HepG2 (cell line): ENCODE measurements around the gene GLIS2. TPM values are rescaled to one million over a fixed set of nuclear protein-coding genes. Genes with fewer than 3 reads are reported as not detected.

Source experiments
- AHDC1 ChIP-seq: sonication (generic); formaldehyde crosslinking; IDR thresholded peaks from 2 replicates; pipeline ENCODE4 v1.5.1; 2020; ENCODE audit warnings: mild to moderate bottlenecking, missing genetic modification reagents, borderline replicate concordance
- ATF7-NPFF ChIP-seq: sonication (generic); formaldehyde crosslinking; IDR thresholded peaks from 2 replicates; pipeline ENCODE4 v1.8.1; 2023; ENCODE audit warnings: mild to moderate bottlenecking, low read depth, missing genetic modification reagents, moderate library complexity
- FLYWCH1 ChIP-seq: sonication (generic); formaldehyde crosslinking; IDR thresholded peaks from 2 replicates; pipeline ENCODE4 v1.8.1; 2023; ENCODE audit warnings: mild to moderate bottlenecking, missing genetic modification reagents
- FOXP1 ChIP-seq, 2 experiments: fragments of 450-650 bp in 1 of 2; IDR thresholded peaks; 2 replicates each; pipeline ENCODE4 v1.6.1; 2017 to 2018; ENCODE audit warnings: antibody characterized with exemption in 1 of 2
- KLF16 ChIP-seq, 2 experiments: sonication (generic) in 1 of 2; formaldehyde crosslinking in 1 of 2; IDR thresholded peaks; 2 replicates each; pipeline versions ENCODE4 v1.6.1 to v1.8.0; 2016 to 2023; ENCODE audit warnings: missing genetic modification reagents in 2 of 2, missing compliant biosample characterization in 1 of 2
- PHF8 ChIP-seq: sonication (generic); formaldehyde crosslinking; IDR thresholded peaks from 2 replicates; pipeline ENCODE4 v1.5.0; 2020; ENCODE audit warnings: missing genetic modification reagents
- SPEN ChIP-seq: sonication (generic); formaldehyde crosslinking; IDR thresholded peaks from 2 replicates; pipeline ENCODE4 v1.5.1; 2020; ENCODE audit warnings: low read depth, mild to moderate bottlenecking, missing genetic modification reagents
- ZC3H4 ChIP-seq: sonication (generic); formaldehyde crosslinking; IDR thresholded peaks from 2 replicates; pipeline ENCODE4 v1.4.0; 2020; ENCODE audit warnings: missing genetic modification reagents, borderline replicate concordance
- polyA plus RNA-seq, 8 experiments: library from polyadenylated mRNA; depleted of rRNA in 3 of 8; stranded (reverse) in 7 of 8; unstranded in 1 of 8; fragments of >200 nt; fragmentation: Illumina TruSeq in 4 of 8; extraction: Trizol in 4 of 8; gene quantifications; 2 replicates each; pipeline versions ENCODE4 v1.2.1 to v1.2.3, GENCODE V29; 2011 to 2016; ENCODE audit warnings: low read depth in 4 of 8, missing spikeins in 1 of 8, mixed read lengths in 1 of 8; ENCODE audit not compliant: insufficient read depth in 1 of 8
- total RNA-seq, 5 experiments: library from RNA; depleted of rRNA; stranded (reverse); fragments of >200 nt; fragmentation: Illumina TruSeq; extraction: Trizol; gene quantifications; 2 replicates each; pipeline ENCODE4 v1.2.3, GENCODE V29; 2016; ENCODE audit warnings: low read depth in 1 of 5
- TF ChIP-seq, protein P1 (sequence below): sonication (generic); formaldehyde crosslinking; IDR thresholded peaks from 2 replicates; pipeline ENCODE4 v1.4.0; 2020; ENCODE audit warnings: missing genetic modification reagents, borderline replicate concordance
- TF ChIP-seq, protein P2 (sequence below): sonication (generic); formaldehyde crosslinking; IDR thresholded peaks from 2 replicates; pipeline ENCODE4 v1.5.0; 2020; ENCODE audit warnings: mild to moderate bottlenecking, missing genetic modification reagents, borderline replicate concordance

The GLIS2 gene
- total and polyA plus RNA-seq, 2 of the 13 experiments (the other 11 are each of a cell fraction or from before 2014, with no cell fraction given): 0.28 to 0.29 TPM

GRCh38 chr16:4372578-4373355 lies 56.9 kb downstream of the GLIS2 start (continued):
- TF ChIP-seq, protein P1, sequence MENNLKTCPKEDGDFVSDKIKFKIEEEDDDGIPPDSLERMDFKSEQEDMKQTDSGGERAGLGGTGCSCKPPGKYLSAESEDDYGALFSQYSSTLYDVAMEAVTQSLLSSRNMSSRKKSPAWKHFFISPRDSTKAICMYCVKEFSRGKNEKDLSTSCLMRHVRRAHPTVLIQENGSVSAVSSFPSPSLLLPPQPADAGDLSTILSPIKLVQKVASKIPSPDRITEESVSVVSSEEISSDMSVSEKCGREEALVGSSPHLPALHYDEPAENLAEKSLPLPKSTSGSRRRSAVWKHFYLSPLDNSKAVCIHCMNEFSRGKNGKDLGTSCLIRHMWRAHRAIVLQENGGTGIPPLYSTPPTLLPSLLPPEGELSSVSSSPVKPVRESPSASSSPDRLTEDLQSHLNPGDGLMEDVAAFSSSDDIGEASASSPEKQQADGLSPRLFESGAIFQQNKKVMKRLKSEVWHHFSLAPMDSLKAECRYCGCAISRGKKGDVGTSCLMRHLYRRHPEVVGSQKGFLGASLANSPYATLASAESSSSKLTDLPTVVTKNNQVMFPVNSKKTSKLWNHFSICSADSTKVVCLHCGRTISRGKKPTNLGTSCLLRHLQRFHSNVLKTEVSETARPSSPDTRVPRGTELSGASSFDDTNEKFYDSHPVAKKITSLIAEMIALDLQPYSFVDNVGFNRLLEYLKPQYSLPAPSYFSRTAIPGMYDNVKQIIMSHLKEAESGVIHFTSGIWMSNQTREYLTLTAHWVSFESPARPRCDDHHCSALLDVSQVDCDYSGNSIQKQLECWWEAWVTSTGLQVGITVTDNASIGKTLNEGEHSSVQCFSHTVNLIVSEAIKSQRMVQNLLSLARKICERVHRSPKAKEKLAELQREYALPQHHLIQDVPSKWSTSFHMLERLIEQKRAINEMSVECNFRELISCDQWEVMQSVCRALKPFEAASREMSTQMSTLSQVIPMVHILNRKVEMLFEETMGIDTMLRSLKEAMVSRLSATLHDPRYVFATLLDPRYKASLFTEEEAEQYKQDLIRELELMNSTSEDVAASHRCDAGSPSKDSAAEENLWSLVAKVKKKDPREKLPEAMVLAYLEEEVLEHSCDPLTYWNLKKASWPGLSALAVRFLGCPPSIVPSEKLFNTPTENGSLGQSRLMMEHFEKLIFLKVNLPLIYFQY (CRISPR knock-in tag): peak; percentile 88
- 0 out of 2 replicates have a peak, but pooled peaks have one; percentile 31 for TF ChIP-seq ZC3H4
- TF ChIP-seq AHDC1 (CRISPR knock-in tag): peak; percentile 53; the same call in 1 of the 2 replicates
- TF ChIP-seq FOXP1 (IDR thresholded peaks at IDR 0.05): no peak
- TF ChIP-seq FOXP1 (CRISPR knock-in tag; IDR thresholded peaks at IDR 0.05): peak; percentile 72
- TF ChIP-seq PHF8 (CRISPR knock-in tag): peak; percentile 16; the same call in 1 of the 2 replicates
- TF ChIP-seq SPEN (CRISPR knock-in tag): 0 out of 2 replicates have a peak, but pooled peaks have one; percentile 50
- TF ChIP-seq, protein P2, sequence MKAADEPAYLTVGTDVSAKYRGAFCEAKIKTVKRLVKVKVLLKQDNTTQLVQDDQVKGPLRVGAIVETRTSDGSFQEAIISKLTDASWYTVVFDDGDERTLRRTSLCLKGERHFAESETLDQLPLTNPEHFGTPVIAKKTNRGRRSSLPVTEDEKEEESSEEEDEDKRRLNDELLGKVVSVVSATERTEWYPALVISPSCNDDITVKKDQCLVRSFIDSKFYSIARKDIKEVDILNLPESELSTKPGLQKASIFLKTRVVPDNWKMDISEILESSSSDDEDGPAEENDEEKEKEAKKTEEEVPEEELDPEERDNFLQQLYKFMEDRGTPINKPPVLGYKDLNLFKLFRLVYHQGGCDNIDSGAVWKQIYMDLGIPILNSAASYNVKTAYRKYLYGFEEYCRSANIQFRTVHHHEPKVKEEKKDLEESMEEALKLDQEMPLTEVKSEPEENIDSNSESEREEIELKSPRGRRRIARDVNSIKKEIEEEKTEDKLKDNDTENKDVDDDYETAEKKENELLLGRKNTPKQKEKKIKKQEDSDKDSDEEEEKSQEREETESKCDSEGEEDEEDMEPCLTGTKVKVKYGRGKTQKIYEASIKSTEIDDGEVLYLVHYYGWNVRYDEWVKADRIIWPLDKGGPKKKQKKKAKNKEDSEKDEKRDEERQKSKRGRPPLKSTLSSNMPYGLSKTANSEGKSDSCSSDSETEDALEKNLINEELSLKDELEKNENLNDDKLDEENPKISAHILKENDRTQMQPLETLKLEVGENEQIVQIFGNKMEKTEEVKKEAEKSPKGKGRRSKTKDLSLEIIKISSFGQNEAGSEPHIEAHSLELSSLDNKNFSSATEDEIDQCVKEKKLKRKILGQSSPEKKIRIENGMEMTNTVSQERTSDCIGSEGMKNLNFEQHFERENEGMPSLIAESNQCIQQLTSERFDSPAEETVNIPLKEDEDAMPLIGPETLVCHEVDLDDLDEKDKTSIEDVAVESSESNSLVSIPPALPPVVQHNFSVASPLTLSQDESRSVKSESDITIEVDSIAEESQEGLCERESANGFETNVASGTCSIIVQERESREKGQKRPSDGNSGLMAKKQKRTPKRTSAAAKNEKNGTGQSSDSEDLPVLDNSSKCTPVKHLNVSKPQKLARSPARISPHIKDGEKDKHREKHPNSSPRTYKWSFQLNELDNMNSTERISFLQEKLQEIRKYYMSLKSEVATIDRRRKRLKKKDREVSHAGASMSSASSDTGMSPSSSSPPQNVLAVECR (CRISPR knock-in tag): peak; percentile 73
- TF ChIP-seq ATF7-NPFF (CRISPR knock-in tag): no peak
- TF ChIP-seq KLF16 (CRISPR knock-in tag; IDR thresholded peaks at IDR 0.05): peak in 1 of 2 experiments; percentile 51; a peak in 2 of 4 replicates
- TF ChIP-seq FLYWCH1: no peak
